ENCODE data around the gene EHBP1. TPM values are rescaled to one million over a fixed set of nuclear protein-coding genes. Genes with fewer than 3 reads are reported as not detected.

The EHBP1 gene
- polyA plus RNA-seq, 1 of the 3 experiments (the other 2 are of a cell fraction), result 62.7 TPM

- H3K4me1 ChIP-seq (ENCODE audit: control insufficient read depth in 1 of 2, insufficient read depth in 2 of 2, low read depth in 1 of 2, low read length in 1 of 2), result no peaks in the 10 kb centered on the region
- ChIA-PET CTCF (no interaction called here), POLR2A (no interaction called here)
- no peak for TF ChIP-seq SIN3A (IDR thresholded peaks at IDR 0.05; ENCODE audit: borderline replicate concordance, low read depth, low read length)
- TF ChIP-seq TEAD4 (IDR thresholded peaks at IDR 0.05; ENCODE audit: borderline replicate concordance, insufficient read depth), result no peak
- H3K9me3 ChIP-seq, result no peaks in the 10 kb centered on the region
- H3K36me3 ChIP-seq (replicated peaks in 1 of 2; ENCODE audit: control insufficient read depth in 1 of 2, insufficient read depth in 2 of 2, low read length in 1 of 2), result no peaks in the 10 kb centered on the region
- WGBS (ENCODE audit: low lambda C conversion rate), result 61% methylated on average over 1 of the region's 1 CpG
- no peaks in the 10 kb centered on the region for H4K20me1 ChIP-seq (ENCODE audit: insufficient read depth)
- H3K27me3 ChIP-seq (ENCODE audit: insufficient read depth), result no peaks in the 10 kb centered on the region
- no peak for DNase-seq
- no peaks in the 10 kb centered on the region for H3K79me2 ChIP-seq (ENCODE audit: insufficient read depth)
- H3F3A ChIP-seq (replicated peaks; ENCODE audit: insufficient read depth), result no peaks in the 10 kb centered on the region
- no peaks in the 10 kb centered on the region for H3K9me2 ChIP-seq
- H3K27ac ChIP-seq (ENCODE audit: low read depth in 2 of 2, low read length in 1 of 2), result no peak overlapping the region
- no peak overlapping the region for H3K4me3 ChIP-seq (ENCODE audit: low read depth in 2 of 2, low read length in 1 of 2)
- H3K9ac ChIP-seq, result no peak overlapping the region
- H2AFZ ChIP-seq (ENCODE audit: low read depth), result no peak overlapping the region
- H3K4me2 ChIP-seq, result no peak overlapping the region
Measured at GRCh38 chr2:63093502-63093901, 388.0 kb downstream of the EHBP1 start.

Small RNA genes lying within 50 kb of the gene (small RNA-seq; reads per million reads assigned to genes)
- gene RF00019, result 0 reads per million in 7 experiments

Other genes starting within 250 kb of the EHBP1 start
- gene TMEM17, start 199.5 kb upstream of the EHBP1 start, polyA plus RNA-seq (2012; rRNA removed), result 5.5 and 8.6 TPM in 2 replicates